Measurements from ENCODE around the gene NOXRED1.

The NOXRED1 gene

GRCh38 chr14:77409131-77409533 is 14.2 kb downstream of the NOXRED1 start:
- no peak for DNase-seq (ENCODE audit: low read depth)

GRCh38 chr14:77407158-77407557 is 16.2 kb downstream of the NOXRED1 start:
- DNase-seq (ENCODE audit: low read depth): no peak

GRCh38 chr14:77406718-77407117 is 16.6 kb downstream of the NOXRED1 start:
- DNase-seq (ENCODE audit: low read depth): no peak

- no peak for DNase-seq (ENCODE audit: low read depth)
Measured at GRCh38 chr14:77406086-77406485, 17.2 kb downstream of the NOXRED1 start.

GRCh38 chr14:77403768-77404167 is 19.6 kb downstream of the NOXRED1 start:
- DNase-seq (ENCODE audit: low read depth): no peak

- no peak for DNase-seq (ENCODE audit: low read depth)
Measured at GRCh38 chr14:77400216-77400615, 23.1 kb downstream of the NOXRED1 start.

- DNase-seq (ENCODE audit: low read depth): no peak
Measured at GRCh38 chr14:77390188-77390587, 33.1 kb downstream of the NOXRED1 start.

- DNase-seq (ENCODE audit: low read depth): no peak
Measured at GRCh38 chr14:77378701-77379100, 44.6 kb downstream of the NOXRED1 start.

GRCh38 chr14:77377502-77377844 is 45.9 kb downstream of the NOXRED1 start:
- DNase-seq (ENCODE audit: low read depth): no peak

GRCh38 chr14:77376771-77377501 is 46.4 kb downstream of the NOXRED1 start, which contains the start of the genes SAMD15 and TMED8:
SAMD15 (plus strand) TSS chr14:77377379; CDS start chr14:77377419, 40 bp downstream.
TMED8 (minus strand) TSS chr14:77377094; CDS start chr14:77377053, 41 bp downstream.
- DNase-seq (ENCODE audit: low read depth): peak; percentile 66

- DNase-seq (ENCODE audit: low read depth): no peak
Measured at GRCh38 chr14:77375973-77376770, 47.2 kb downstream of the NOXRED1 start.

- DNase-seq (ENCODE audit: low read depth): no peak
Measured at GRCh38 chr14:77375164-77375950, 48.0 kb downstream of the NOXRED1 start.

GRCh38 chr14:77372304-77372841 is 51.0 kb downstream of the NOXRED1 start:
- DNase-seq (ENCODE audit: low read depth): no peak

GRCh38 chr14:77369285-77369684 is 54.0 kb downstream of the NOXRED1 start:
- no peak for DNase-seq (ENCODE audit: low read depth)

GRCh38 chr14:77364146-77364545 is 59.2 kb downstream of the NOXRED1 start:
- no peak for DNase-seq (ENCODE audit: low read depth)

GRCh38 chr14:77359626-77360025 is 63.7 kb downstream of the NOXRED1 start:
- no peak for DNase-seq (ENCODE audit: low read depth)

GRCh38 chr14:77356899-77357298 is 66.4 kb downstream of the NOXRED1 start:
- no peak for DNase-seq (ENCODE audit: low read depth)

- no peak for DNase-seq (ENCODE audit: low read depth)
Measured at GRCh38 chr14:77355811-77356210, 67.5 kb downstream of the NOXRED1 start.

GRCh38 chr14:77353469-77354141 is 69.7 kb downstream of the NOXRED1 start:
- DNase-seq (ENCODE audit: low read depth): no peak

- DNase-seq (ENCODE audit: low read depth): no peak
Measured at GRCh38 chr14:77347751-77348150, 75.6 kb downstream of the NOXRED1 start.

- DNase-seq (ENCODE audit: low read depth): no peak
Measured at GRCh38 chr14:77346495-77346894, 76.8 kb downstream of the NOXRED1 start.

Data from HS-27A (cell line).